Stimulated activated naive CD8-positive, alpha-beta T cell treated with anti-CD3 and anti-CD28 coated beads, Interleukin-15, amount 100 ng/mL, for 72 hours (primary cell): Measurements from ENCODE around the gene ABCC4.

Experiments used
- ATAC-seq: fragments of 150-1000 bp; cut with Tn5 transposase; 2 replicates; pipeline ENCODE4 v1.10.0; 2021; ENCODE audit warnings: mild to moderate bottlenecking, moderate library complexity
- DNase-seq, 2 donors: peaks; one replicate each; pipeline ENCODE4 v3.0.0; 2021 to 2022
- H3K27ac Mint-ChIP-seq, 2 donors: one replicate each; pipeline ENCODE4 v1.8.0; 2022; ENCODE audit warnings: mild to moderate bottlenecking in 2 of 2, mixed read lengths in 2 of 2, moderate library complexity in 2 of 2
- H3K27me3 Mint-ChIP-seq: one replicate; pipeline ENCODE4 v1.8.0; 2022; ENCODE audit warnings: mixed read lengths
- H3K4me1 Mint-ChIP-seq: one replicate; pipeline ENCODE4 v1.8.0; 2022; ENCODE audit warnings: mild to moderate bottlenecking, mixed read lengths
- H3K4me3 Mint-ChIP-seq, 2 donors: one replicate each; pipeline ENCODE4 v1.8.0; 2022; ENCODE audit warnings: mild to moderate bottlenecking in 2 of 2, mixed read lengths in 2 of 2, moderate library complexity in 1 of 2
- H3K9me3 Mint-ChIP-seq, 2 donors: one replicate each; pipeline ENCODE4 v1.8.0; 2022; ENCODE audit warnings: mixed read lengths in 2 of 2

The ABCC4 gene

GRCh38 chr13:95035311-95036109, 265.7 kb downstream of the ABCC4 start:
- H3K27ac Mint-ChIP-seq: no peak overlapping the region

GRCh38 chr13:95033890-95034289, 267.4 kb downstream of the ABCC4 start:
- no peak for DNase-seq
- ATAC-seq: peak; percentile 66
- Mint-ChIP-seq H3K27ac (peak overlapping the region; percentile 19 to 68), H3K27me3 (no peaks in the 10 kb centered on the region), H3K4me1 (peaks cover 10% of the 10 kb centered on the region), H3K4me3 (no peak overlapping the region), H3K9me3 (no peaks in the 10 kb centered on the region)

More at GRCh38 chr13:95035311-95036109, 265.7 kb downstream of the ABCC4 start:
- Mint-ChIP-seq H3K27me3 (no peaks in the 10 kb centered on the region), H3K4me3 (no peak overlapping the region), H3K4me1 (peaks cover 10% of the 10 kb centered on the region), H3K9me3 (no peaks in the 10 kb centered on the region)
- ATAC-seq (no peak), DNase-seq (no peak)

- H3K4me3 Mint-ChIP-seq: no peak overlapping the region
- ATAC-seq: no peak
- H3K27ac Mint-ChIP-seq: no peak overlapping the region
- peaks cover 10% of the 10 kb centered on the region for H3K4me1 Mint-ChIP-seq
- no peaks in the 10 kb centered on the region for H3K27me3 Mint-ChIP-seq
- no peak for DNase-seq
- peaks cover 0 to 5% of the 10 kb centered on the region in 2 donors for H3K9me3 Mint-ChIP-seq
Measured at GRCh38 chr13:95032121-95032520, 269.1 kb downstream of the ABCC4 start.

GRCh38 chr13:95030821-95031343, 270.4 kb downstream of the ABCC4 start:
- no peak overlapping the region for H3K4me3 Mint-ChIP-seq
- DNase-seq (no peak), ATAC-seq (no peak)
- peaks cover 0 to 5% of the 10 kb centered on the region in 2 donors for H3K9me3 Mint-ChIP-seq
- no peaks in the 10 kb centered on the region for H3K27me3 Mint-ChIP-seq
- H3K27ac Mint-ChIP-seq: no peak overlapping the region
- peaks cover 10% of the 10 kb centered on the region for H3K4me1 Mint-ChIP-seq

- H3K4me3 Mint-ChIP-seq: no peak overlapping the region
Measured at GRCh38 chr13:95027638-95028037, 273.6 kb downstream of the ABCC4 start.

GRCh38 chr13:95025116-95025515, 276.1 kb downstream of the ABCC4 start:
- H3K9me3 Mint-ChIP-seq: peaks cover 0 to 5% of the 10 kb centered on the region in 2 donors
- ATAC-seq: peak; percentile 90
- no peaks in the 10 kb centered on the region for H3K4me1 Mint-ChIP-seq
- no peak overlapping the region for H3K4me3 Mint-ChIP-seq
- DNase-seq: no peak
- H3K27me3 Mint-ChIP-seq: no peaks in the 10 kb centered on the region
- no peak overlapping the region for H3K27ac Mint-ChIP-seq

More at GRCh38 chr13:95027638-95028037, 273.6 kb downstream of the ABCC4 start:
- no peak for ATAC-seq
- Mint-ChIP-seq H3K27ac (no peak overlapping the region), H3K27me3 (no peaks in the 10 kb centered on the region), H3K9me3 (peaks cover 0 to 5% of the 10 kb centered on the region in 2 donors), H3K4me1 (no peaks in the 10 kb centered on the region)
- DNase-seq: no peak

GRCh38 chr13:95023405-95023804, 277.8 kb downstream of the ABCC4 start:
- no peaks in the 10 kb centered on the region for H3K27me3 Mint-ChIP-seq
- peaks cover 0 to 2% of the 10 kb centered on the region in 2 donors for H3K9me3 Mint-ChIP-seq
- no peaks in the 10 kb centered on the region for H3K4me1 Mint-ChIP-seq
- H3K4me3 Mint-ChIP-seq: no peak overlapping the region
- DNase-seq (no peak), ATAC-seq (no peak)
- no peak overlapping the region for H3K27ac Mint-ChIP-seq

GRCh38 chr13:95020298-95020987, 280.8 kb downstream of the ABCC4 start:
- ATAC-seq: no peak
- Mint-ChIP-seq H3K27ac (no peak overlapping the region), H3K9me3 (no peaks in the 10 kb centered on the region), H3K4me3 (no peak overlapping the region), H3K4me1 (no peaks in the 10 kb centered on the region), H3K27me3 (no peaks in the 10 kb centered on the region)
- no peak for DNase-seq

GRCh38 chr13:95019886-95020285, 281.4 kb downstream of the ABCC4 start:
- Mint-ChIP-seq H3K27me3 (no peaks in the 10 kb centered on the region), H3K9me3 (no peaks in the 10 kb centered on the region), H3K4me3 (no peak overlapping the region), H3K27ac (no peak overlapping the region), H3K4me1 (no peaks in the 10 kb centered on the region)
- ATAC-seq (no peak), DNase-seq (no peak)

- ATAC-seq: no peak
- no peaks in the 10 kb centered on the region for H3K9me3 Mint-ChIP-seq
Measured at GRCh38 chr13:95007322-95007721, 293.9 kb downstream of the ABCC4 start.

GRCh38 chr13:95005300-95005699, 296.0 kb downstream of the ABCC4 start:
- no peaks in the 10 kb centered on the region for H3K9me3 Mint-ChIP-seq
- no peak for ATAC-seq
- peaks cover 32% of the 10 kb centered on the region for H3K27me3 Mint-ChIP-seq
- H3K27ac Mint-ChIP-seq: no peak overlapping the region
- H3K4me3 Mint-ChIP-seq: no peak overlapping the region
- no peaks in the 10 kb centered on the region for H3K4me1 Mint-ChIP-seq
- DNase-seq: no peak

More at GRCh38 chr13:95007322-95007721, 293.9 kb downstream of the ABCC4 start:
- no peaks in the 10 kb centered on the region for H3K4me1 Mint-ChIP-seq
- no peak for DNase-seq
- H3K27ac Mint-ChIP-seq: no peak overlapping the region
- H3K4me3 Mint-ChIP-seq: no peak overlapping the region
- H3K27me3 Mint-ChIP-seq: peaks cover 17% of the 10 kb centered on the region

GRCh38 chr13:95003019-95003813, 298.0 kb downstream of the ABCC4 start:
- H3K4me1 Mint-ChIP-seq: no peaks in the 10 kb centered on the region
- H3K9me3 Mint-ChIP-seq: no peaks in the 10 kb centered on the region

GRCh38 chr13:95002126-95002525, 299.1 kb downstream of the ABCC4 start:
- Mint-ChIP-seq H3K27ac (no peak overlapping the region), H3K9me3 (no peaks in the 10 kb centered on the region), H3K27me3 (peaks cover 42% of the 10 kb centered on the region), H3K4me3 (no peak overlapping the region), H3K4me1 (no peaks in the 10 kb centered on the region)
- DNase-seq: no peak
- no peak for ATAC-seq

More at GRCh38 chr13:95003019-95003813, 298.0 kb downstream of the ABCC4 start:
- no peak overlapping the region for H3K27ac Mint-ChIP-seq
- H3K4me3 Mint-ChIP-seq: no peak overlapping the region
- peaks cover 35% of the 10 kb centered on the region for H3K27me3 Mint-ChIP-seq
- DNase-seq (no peak), ATAC-seq (no peak)

GRCh38 chr13:94999871-95000270, 301.4 kb downstream of the ABCC4 start:
- DNase-seq (no peak), ATAC-seq (no peak)
- Mint-ChIP-seq H3K4me3 (no peak overlapping the region), H3K4me1 (no peaks in the 10 kb centered on the region), H3K9me3 (no peaks in the 10 kb centered on the region), H3K27ac (no peak overlapping the region), H3K27me3 (peaks cover 42% of the 10 kb centered on the region)

GRCh38 chr13:94997126-94997525, 304.1 kb downstream of the ABCC4 start:
- no peaks in the 10 kb centered on the region for H3K4me1 Mint-ChIP-seq

More at GRCh38 chr13:94997126-94997525, 304.1 kb downstream of the ABCC4 start:
- ATAC-seq (no peak), DNase-seq (no peak)
- Mint-ChIP-seq H3K4me3 (no peak overlapping the region), H3K27me3 (peaks cover 36% of the 10 kb centered on the region), H3K27ac (no peak overlapping the region), H3K9me3 (no peaks in the 10 kb centered on the region)
